GM19193 (cell line): Measurements from ENCODE around the gene WIPF1.

ENCODE experiments used
- POLR2A ChIP-seq: IDR thresholded peaks from 4 replicates; pipeline ENCODE4 v1.6.1; 2011; ENCODE audit not compliant: insufficient read depth, insufficient read length; ENCODE audit errors: extremely low read depth

WIPF1 gene, protein sequence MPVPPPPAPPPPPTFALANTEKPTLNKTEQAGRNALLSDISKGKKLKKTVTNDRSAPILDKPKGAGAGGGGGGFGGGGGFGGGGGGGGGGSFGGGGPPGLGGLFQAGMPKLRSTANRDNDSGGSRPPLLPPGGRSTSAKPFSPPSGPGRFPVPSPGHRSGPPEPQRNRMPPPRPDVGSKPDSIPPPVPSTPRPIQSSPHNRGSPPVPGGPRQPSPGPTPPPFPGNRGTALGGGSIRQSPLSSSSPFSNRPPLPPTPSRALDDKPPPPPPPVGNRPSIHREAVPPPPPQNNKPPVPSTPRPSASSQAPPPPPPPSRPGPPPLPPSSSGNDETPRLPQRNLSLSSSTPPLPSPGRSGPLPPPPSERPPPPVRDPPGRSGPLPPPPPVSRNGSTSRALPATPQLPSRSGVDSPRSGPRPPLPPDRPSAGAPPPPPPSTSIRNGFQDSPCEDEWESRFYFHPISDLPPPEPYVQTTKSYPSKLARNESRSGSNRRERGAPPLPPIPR

DNA sequence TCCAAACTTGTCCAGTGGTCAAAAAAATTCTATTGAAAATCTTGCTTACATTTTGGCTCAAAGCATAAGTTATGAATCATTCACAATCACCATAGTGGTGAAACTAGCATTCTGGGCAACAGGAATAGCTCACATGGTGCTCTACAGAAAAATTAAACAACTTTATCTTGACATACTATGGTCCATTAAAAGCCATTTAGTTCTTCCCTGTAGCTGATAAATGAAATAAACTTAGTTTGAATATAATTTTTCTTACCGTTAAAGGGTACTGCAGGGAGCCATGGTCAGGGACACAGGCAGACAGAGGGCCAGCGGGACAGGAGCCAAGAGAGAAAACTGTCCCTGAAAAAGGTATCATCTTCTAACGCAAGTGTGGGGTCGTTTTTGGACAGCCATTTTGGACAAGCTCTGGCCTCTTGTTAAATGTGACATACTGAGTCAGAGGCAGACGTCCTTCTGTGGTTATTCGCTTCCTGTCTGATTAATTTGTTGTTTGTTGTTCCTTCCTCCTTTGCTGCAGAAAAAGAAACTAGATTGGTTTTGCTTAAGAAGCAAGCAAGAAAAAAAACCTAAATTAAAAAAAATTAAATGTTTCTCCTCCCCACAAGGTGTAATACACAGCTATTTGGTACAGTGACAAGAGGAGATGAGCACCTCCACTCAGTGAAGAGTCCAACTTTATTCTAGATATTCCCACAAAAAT, at the start of gene WIPF1:
Gene WIPF1 (minus strand): TSS at position 460 of the 703 bp plus-strand sequence. CDS start 12,231 bp downstream, outside the sequence.
- TF ChIP-seq POLR2A, result peak; percentile 72

DNA sequence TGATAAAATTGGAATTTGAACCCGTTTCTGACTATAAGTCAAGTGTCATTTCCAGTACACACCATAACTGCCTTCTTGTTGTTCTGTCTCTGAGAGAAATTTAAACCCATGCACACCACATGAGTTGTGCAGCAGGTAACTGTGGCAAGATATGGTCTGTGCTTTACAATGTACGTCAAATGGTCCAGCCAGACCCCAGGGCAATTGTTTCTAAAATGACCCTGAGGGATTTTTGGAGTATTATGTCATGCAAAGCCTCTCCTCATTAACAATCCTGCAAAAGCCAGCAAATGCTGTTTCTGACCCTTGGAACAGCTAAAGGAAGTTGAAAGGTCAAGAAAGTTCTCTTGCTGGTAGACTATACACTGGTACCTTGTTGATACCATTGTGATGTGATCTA, 47.7 kb upstream of the WIPF1 start:
- no peak for TF ChIP-seq POLR2A

DNA sequence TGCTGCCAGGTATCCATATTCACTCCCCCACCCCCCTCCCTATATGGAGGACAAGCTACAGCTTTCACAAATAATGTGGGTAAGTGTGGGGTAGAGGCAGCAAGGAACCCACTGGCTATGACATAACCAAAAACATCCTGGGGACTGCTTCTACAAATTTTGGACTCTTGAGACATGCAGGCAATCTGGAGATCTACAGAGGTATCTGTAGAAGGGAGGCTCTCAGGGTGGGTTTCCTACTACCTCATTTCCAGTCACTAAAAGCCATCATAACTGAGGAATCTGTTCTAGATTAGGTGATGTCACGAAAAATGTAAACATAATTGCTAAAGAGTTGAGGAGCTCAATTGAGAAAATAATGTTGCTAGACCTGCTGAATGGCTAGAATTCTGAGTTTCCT, 46.8 kb upstream of the WIPF1 start:
- TF ChIP-seq POLR2A, result no peak

DNA sequence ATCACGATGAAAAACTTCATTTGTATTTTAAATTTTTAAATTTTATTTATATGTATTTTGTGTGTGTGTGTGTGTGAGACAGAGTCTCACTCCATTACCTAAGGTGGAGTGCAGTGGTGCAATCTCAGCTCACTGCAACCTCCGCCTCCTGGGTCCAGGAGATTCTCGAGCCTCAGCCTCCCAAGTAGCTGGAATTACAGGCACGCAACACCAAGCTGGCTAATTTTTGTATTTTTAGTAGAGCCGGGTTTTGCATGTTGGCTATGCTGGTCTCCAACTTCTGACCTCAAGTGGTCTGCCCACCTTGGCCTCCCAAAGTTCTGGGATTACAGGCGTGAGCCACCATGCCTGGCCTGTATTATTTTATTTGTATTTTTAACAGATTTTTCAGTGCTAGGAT, 45.8 kb upstream of the WIPF1 start:
- no peak for TF ChIP-seq POLR2A

DNA sequence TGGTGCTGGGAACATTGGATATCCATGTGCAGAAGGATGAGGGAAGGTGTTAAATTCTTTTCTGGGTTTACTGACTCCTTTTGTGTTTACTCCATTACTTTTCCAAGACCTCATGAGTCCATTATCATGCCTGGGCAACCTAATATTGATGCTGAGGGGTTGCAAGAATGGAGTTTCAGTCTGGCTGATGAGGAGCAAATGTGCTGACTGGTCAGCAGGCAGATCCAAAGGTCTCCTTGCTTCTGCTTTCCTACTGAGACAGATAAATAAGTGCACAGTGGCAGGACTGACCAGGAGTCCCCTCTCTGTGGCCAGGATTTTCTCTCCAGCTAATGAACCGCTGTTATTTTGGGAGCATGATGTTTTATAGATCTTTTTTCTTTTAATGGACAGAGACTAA, 43.6 kb upstream of the WIPF1 start:
- TF ChIP-seq POLR2A, result no peak

DNA sequence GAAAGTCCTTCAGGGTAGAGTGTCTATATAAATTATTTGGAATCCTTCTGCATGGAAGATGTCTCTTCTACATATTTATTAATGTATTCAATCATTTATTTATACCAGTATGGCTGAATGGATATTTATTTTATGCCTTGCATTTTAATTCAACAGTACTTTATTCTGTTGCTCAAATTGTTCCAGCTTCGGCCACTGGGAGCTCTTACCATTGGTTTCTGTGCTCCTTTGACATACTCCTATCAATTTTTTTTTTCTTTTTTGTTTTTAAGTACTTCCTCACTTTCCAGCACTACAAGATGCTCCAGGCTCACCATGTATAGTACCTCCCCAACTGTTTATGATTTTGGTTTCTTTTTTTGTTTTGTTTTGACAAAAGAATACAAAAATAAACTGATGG, 39.4 kb upstream of the WIPF1 start:
- no peak for TF ChIP-seq POLR2A

DNA sequence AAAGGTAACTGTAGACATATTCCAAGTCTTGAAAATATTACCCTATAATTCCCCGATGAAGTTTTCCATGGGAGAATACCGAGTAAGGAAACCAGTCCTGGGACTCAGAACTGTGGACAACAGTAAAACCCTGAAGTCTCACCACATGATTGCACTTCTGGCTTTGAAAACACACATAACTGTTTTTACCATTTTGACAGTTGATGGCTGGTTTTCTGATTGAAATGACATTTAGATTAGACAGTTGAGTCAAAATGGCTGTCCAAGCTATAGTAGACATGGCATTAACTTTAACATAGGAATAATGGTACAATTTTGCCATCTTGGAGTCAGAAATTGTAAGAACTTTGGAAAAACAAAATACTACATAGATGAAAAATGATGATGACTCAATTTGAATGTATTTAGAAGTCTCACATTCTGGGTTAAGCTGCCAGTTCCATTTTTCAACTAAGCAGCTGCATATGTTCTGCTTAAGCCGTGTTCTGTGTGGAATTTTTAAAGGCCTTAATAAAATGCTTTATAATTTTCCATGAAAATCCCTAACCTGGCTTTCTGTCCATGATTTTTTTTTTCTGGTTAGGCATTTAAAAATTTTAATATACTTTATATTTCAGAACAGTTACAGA, 38.3 kb upstream of the WIPF1 start:
- TF ChIP-seq POLR2A, result no peak

DNA sequence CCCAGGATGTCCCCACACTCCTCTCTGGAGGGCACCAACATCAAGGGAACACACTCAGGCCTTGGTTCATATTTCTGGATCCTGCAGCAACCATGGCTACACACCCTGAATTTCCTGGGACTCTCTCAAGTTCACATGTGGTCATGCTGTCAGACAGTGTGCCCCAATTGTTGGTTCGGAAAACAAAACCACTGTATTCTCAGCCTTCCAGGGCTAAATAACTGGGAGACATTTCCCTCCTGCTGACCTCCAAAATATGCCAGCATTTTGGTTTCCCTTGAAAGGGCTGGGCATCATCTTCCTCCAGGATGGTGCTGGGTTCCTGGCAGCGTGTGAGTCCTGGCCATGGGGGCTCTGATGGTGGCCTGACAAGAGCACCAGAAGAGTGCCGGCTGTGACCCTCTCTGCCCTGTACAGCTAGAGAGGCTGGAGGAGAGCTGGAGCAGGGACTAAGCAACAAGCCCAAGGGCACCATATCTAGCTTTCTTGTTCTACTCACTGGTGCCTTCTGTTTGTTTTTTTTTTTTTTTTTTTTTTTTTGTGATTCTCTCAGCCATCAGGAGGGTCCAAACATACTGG, 37.5 kb upstream of the WIPF1 start:
- TF ChIP-seq POLR2A, result no peak

DNA sequence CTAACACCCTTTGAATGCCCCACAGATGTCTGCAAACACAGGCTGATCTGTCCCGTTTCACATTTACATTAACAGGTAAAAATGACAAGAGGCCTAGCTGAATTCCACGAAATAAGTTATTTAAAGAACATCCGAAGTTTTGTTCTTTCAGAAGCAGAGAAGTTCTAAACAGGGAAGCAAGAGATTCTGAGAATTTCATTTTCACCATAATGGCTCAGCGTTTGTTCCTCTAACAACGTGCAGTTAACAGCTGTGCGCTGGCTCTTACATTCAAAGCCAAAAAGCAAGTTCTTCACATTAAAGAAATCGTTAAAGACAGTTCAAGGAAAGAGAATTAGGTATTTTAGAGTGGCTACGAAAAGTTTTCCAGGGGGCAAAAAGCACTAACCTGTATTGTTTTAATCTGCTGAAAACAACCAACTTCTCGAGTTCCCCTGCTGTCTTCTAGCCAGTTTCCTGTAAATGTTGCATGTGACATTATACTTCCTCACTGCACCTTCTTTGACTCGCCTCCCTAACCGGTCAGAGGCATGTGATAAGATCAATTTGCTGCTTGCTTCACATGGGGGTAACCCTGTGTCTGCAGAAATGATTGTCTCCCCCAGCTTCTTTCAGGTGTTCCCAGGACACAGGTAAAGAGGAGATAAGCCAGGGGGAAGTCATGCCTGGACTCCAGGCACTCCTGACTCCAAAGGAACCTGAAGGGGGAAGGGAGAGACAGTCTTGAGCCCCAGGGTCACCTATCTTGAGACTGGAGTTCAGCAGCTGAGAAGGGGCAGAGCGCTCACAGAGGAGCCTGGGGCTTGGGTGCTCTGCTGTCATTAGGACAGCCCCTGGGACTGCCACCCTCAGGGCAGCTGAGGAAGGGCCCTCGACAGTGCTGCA, 36.8 kb upstream of the WIPF1 start:
- no peak for TF ChIP-seq POLR2A

DNA sequence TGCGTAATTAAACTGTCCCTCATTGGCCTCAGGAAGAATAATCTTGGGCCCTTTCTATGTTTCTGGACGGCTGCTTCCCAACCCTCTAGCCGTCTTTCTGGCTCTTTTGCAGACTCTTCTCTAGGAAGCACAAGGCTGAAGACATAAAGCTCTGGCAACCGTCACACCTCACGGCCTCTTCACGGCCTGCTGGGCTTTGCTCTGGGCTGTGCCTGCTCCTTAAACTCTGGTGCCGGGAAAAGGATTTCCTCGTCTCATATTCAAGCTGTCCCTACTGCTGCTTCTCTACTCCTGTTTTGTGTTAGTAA, 36.0 kb upstream of the WIPF1 start:
- TF ChIP-seq POLR2A, result no peak

DNA sequence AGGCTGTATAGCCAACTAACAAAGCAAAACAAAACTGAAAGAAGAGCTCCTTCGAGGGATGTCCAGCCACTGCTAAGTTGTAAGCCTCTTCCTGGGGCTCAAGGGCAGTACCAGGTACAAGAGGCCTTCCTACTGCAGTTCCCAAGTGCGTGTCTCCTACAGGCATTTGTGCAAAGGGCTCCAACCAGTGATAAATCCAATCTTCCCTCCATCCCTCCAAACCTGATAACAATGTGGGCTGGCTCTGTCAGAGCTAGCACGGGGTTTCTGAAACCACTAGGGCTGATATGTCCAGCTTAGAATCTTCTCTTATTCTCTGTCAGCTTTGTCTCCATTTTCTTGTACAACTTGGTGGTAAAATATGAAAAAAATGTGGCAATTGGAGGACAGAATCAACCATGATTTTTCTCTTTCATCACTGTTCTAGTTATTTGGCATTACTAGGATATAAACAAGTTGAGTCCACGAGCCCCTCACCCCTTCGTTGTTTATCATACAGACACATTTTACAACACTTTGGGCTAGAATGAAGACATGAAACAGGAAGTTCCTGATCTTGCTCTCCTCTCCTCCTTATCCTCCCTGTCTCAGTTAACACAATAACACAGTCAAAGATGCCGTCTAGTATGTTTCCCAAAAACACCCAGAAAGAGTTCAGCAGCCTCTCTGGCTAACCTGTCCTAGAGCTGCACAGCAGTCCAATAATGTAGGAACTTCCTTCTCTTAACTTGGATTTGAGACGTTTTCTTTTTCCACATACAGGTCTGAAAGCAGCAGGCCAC, 35.4 kb upstream of the WIPF1 start:
- TF ChIP-seq POLR2A, result peak; percentile 39

DNA sequence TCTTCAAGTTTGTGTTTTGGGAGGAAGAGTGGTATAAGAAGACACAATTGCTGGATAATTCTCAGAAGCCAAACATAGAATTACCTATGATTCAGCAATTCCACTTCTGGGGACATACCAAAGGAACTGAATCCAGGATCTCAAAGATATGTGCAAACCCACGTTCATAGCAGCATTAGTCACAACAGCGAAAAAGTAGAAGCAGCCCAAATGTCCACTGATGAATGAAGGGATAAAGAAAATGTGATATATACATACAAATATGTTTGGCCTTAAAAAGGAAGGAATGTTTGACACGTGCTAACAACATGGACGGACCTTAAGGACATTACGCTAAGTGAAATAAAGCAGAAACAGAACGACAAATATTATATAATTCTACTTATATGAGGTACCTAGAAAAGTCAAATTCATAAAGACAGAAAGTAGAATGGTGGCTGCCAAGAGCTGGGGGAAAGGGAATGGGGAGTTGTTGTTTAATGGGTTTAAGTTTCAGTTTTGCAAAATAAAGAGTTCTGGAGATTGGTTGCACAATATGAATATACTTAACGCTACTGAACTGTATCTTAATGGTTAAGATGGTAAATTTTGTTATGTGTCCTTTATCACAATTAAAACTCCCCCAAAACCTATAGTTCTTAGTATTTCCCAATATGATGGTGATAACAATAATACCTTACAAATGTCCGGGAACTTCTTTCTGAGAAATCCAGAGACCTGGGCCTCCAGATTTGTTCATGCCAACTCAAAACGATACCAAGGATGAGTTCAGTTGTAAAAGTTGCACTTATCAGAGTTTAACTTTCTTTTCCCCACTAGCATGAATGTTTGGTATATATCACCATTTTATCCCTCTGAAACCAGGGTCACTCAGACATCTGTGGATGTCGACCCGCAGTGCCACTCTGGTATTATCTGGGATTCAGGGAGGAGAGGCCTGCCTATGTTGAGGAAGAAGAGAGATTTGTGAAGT, 33.7 kb upstream of the WIPF1 start:
- no peak for TF ChIP-seq POLR2A
